Transverse colon (tissue), 3 donors: ENCODE results near the gene CGB5.

Experiments
- POLR2A ChIP-seq: fragments of 450-650 bp; IDR thresholded peaks from one replicate; pipeline ENCODE4 v1.6.1; 2016; ENCODE audit warnings: antibody characterized with exemption, mild to moderate bottlenecking, moderate library complexity
- TF ChIP-seq, protein P1 (sequence below), 5 experiments: fragments of 200-600 bp in 3 of 5; fragments of 450-650 bp in 2 of 5; sonication (generic) in 3 of 5; IDR thresholded peaks; 1 replicate in 2 of 5; 2 replicates in 3 of 5; pipeline ENCODE4 v1.5.1; 2016 to 2017; ENCODE audit warnings: antibody characterized with exemption in 5 of 5, inconsistent platforms in 3 of 5, mild to moderate bottlenecking in 2 of 5, moderate library complexity in 1 of 5

DNA sequence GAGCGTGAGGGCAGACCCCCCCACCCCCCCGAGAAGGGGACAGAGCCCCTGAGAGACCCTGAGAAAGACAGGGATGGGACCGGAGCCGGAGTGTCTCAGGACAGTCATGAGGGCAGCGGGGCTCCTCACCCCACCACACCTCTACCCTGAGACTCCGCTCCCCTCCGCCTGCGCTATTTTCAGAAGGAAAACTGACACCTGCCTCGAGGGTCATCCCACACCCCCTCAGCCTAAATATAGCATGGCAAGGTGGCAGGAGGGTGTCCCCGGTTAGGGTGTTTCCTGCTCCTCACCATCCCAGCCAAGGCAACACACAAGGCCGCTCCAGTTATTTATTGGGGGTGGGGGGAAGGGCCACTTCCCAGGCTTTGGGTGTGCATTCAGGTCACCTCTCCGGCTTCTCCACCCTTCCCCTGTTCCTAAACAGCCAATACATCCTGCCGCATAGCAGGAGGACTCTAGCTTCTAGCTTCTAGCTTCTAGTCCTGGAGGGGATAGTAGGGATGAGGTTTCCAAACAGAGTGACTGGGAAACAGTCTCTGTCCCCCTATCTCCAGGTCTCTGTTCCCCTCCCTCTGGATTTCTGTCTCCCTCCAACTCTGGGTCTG is 22.4 kb downstream of the CGB5 start:
- TF ChIP-seq, protein P1, sequence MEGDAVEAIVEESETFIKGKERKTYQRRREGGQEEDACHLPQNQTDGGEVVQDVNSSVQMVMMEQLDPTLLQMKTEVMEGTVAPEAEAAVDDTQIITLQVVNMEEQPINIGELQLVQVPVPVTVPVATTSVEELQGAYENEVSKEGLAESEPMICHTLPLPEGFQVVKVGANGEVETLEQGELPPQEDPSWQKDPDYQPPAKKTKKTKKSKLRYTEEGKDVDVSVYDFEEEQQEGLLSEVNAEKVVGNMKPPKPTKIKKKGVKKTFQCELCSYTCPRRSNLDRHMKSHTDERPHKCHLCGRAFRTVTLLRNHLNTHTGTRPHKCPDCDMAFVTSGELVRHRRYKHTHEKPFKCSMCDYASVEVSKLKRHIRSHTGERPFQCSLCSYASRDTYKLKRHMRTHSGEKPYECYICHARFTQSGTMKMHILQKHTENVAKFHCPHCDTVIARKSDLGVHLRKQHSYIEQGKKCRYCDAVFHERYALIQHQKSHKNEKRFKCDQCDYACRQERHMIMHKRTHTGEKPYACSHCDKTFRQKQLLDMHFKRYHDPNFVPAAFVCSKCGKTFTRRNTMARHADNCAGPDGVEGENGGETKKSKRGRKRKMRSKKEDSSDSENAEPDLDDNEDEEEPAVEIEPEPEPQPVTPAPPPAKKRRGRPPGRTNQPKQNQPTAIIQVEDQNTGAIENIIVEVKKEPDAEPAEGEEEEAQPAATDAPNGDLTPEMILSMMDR (IDR thresholded peaks at IDR 0.05): no peak
- no peak for TF ChIP-seq POLR2A
